Measurements from ENCODE around the gene NCR3LG1.

The NCR3LG1 gene

DNA sequence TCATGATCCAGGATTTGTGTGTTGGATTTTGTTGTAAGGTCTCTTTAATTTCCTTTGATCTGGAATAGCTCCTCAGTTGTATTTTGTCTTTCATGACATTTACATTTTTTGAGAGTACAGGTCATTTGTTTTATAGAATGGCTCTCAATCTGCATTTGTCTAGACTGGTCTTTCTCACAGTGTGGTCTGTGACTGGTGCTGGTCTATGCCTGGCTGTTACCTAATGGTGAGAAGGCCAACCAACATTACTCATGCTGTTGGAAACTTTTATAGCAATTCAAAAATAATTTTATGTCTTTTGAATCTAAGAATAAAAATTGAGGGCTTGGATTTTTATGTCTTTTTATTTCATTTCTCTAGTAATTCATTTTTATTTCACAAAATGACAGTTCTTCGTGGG, 3.9 kb upstream of the NCR3LG1 start:
- H3K4me3 ChIP-seq (ENCODE audit: low read depth in 1 of 2, low read length in 2 of 2): no peak overlapping the region
- DNase-seq (no peak), ATAC-seq (ENCODE audit: insufficient read depth, low read depth) (no peak)
- H3K9me3 ChIP-seq (ENCODE audit: insufficient read depth, low read length, severe bottlenecking): no peaks in the 10 kb centered on the region
- H3K4me1 ChIP-seq (ENCODE audit: insufficient read depth, low read length): peaks cover 19% of the 10 kb centered on the region
- H3K27me3 ChIP-seq (ENCODE audit: insufficient read depth, low read length, poor library complexity): peaks cover 10% of the 10 kb centered on the region
- no peaks in the 10 kb centered on the region for H4K20me1 ChIP-seq (ENCODE audit: insufficient read depth, low read length)
- H2AFZ ChIP-seq (ENCODE audit: low read depth, low read length): no peak overlapping the region
- no peak for TF ChIP-seq EZH2 (IDR thresholded peaks at IDR 0.05; ENCODE audit: borderline replicate concordance, low read depth, low read length, severe bottlenecking)
- TF ChIP-seq, protein P1, sequence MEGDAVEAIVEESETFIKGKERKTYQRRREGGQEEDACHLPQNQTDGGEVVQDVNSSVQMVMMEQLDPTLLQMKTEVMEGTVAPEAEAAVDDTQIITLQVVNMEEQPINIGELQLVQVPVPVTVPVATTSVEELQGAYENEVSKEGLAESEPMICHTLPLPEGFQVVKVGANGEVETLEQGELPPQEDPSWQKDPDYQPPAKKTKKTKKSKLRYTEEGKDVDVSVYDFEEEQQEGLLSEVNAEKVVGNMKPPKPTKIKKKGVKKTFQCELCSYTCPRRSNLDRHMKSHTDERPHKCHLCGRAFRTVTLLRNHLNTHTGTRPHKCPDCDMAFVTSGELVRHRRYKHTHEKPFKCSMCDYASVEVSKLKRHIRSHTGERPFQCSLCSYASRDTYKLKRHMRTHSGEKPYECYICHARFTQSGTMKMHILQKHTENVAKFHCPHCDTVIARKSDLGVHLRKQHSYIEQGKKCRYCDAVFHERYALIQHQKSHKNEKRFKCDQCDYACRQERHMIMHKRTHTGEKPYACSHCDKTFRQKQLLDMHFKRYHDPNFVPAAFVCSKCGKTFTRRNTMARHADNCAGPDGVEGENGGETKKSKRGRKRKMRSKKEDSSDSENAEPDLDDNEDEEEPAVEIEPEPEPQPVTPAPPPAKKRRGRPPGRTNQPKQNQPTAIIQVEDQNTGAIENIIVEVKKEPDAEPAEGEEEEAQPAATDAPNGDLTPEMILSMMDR (IDR thresholded peaks at IDR 0.05; ENCODE audit: borderline replicate concordance, extremely low read depth, low read length, poor library complexity, severe bottlenecking): no peak
- H3K4me2 ChIP-seq (ENCODE audit: insufficient read depth, low read length): no peak overlapping the region
- no peak overlapping the region for H3K27ac ChIP-seq (ENCODE audit: low read length)
- H3K79me2 ChIP-seq (ENCODE audit: insufficient read depth, low read length): 0 out of 2 replicates have a peak, but pooled peaks cover 3% of the 10 kb centered on the region
- no peak overlapping the region for H3K9ac ChIP-seq (ENCODE audit: low read depth, low read length)
- peaks cover 56% of the 10 kb centered on the region for H3K36me3 ChIP-seq (ENCODE audit: insufficient read depth, low read length)

DNA sequence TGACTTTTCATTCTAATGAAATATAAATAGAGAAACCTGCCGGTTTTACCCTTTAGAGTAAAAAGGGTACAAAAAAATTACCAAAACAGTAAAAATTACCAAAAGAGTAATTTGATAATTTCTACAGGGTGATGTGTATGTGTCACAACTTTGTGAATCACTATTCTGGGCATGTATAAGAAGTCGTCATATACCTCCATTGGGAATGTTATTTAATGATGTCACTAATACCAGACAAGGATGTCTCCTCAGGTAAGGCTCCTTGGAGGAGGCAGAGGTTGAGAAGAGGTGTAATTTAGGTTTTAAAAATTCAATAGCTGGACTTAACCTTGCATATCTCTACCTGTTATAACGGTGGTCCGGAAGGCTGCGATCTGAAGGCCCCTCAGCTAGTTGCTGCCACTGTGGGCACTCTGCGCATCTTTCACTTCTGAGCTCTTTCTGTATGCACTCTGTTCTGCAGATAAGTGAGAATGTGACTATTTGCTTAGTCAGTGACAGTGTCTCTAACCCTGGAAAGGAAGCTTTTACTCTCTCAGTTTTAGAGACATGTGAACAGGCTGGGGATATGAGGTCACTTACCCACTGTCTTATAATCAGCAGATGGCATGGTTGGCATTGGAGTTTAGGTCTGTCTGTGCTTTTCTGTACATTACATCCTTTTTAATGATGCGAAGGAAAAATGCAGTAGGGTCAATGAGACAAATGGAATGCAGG, 987 bp upstream of the NCR3LG1 start:
- Histone ChIP-seq H3K4me1 (ENCODE audit: insufficient read depth, low read length) (peaks cover 42% of the 10 kb centered on the region), H2AFZ (ENCODE audit: low read depth, low read length) (no peak overlapping the region), H3K36me3 (ENCODE audit: insufficient read depth, low read length) (peaks cover 32% of the 10 kb centered on the region; the same call in 1 of the 2 replicates), H3K9me3 (ENCODE audit: insufficient read depth, low read length, severe bottlenecking) (no peaks in the 10 kb centered on the region), H3K4me2 (ENCODE audit: insufficient read depth, low read length) (0 out of 2 replicates have a peak overlapping the region, but pooled peaks have one; percentile 89), H3K4me3 (ENCODE audit: low read depth in 1 of 2, low read length in 2 of 2) (no peak overlapping the region), H3K9ac (ENCODE audit: low read depth, low read length) (no peak overlapping the region), H3K27me3 (ENCODE audit: insufficient read depth, low read length, poor library complexity) (peaks cover 21% of the 10 kb centered on the region), H3K79me2 (ENCODE audit: insufficient read depth, low read length) (no peaks in the 10 kb centered on the region), H3K27ac (ENCODE audit: low read length) (no peak overlapping the region), H4K20me1 (ENCODE audit: insufficient read depth, low read length) (no peaks in the 10 kb centered on the region)
- TF ChIP-seq, protein P1 (IDR thresholded peaks at IDR 0.05; ENCODE audit: borderline replicate concordance, extremely low read depth, low read length, poor library complexity, severe bottlenecking): no peak
- TF ChIP-seq EZH2 (IDR thresholded peaks at IDR 0.05; ENCODE audit: borderline replicate concordance, low read depth, low read length, severe bottlenecking): no peak
- ATAC-seq (ENCODE audit: insufficient read depth, low read depth): no peak
- DNase-seq: no peak

DNA sequence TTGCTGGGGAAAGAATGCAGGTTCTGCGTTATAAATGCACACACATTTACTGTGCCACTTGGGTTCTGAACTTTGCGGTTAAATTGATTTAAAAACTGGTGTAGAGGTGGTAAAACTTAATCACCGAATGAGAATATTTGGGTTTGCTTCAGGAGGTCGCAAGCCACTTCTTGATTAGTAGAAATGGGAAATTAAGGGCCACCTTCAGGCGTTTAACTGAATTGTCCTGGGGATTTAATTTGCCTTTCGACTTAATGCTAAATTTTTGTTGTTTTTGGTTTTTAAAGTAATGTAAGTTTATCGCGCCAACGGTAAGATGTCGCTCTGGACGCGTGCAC, 459 bp upstream of the NCR3LG1 start:
- Histone ChIP-seq H3K9me3 (ENCODE audit: insufficient read depth, low read length, severe bottlenecking) (no peaks in the 10 kb centered on the region), H3K4me1 (ENCODE audit: insufficient read depth, low read length) (peaks cover 42% of the 10 kb centered on the region), H3K4me2 (ENCODE audit: insufficient read depth, low read length) (peak overlapping the region; percentile 89), H3K36me3 (ENCODE audit: insufficient read depth, low read length) (peaks cover 29% of the 10 kb centered on the region; the same call in 1 of the 2 replicates), H3K27me3 (ENCODE audit: insufficient read depth, low read length, poor library complexity) (peaks cover 21% of the 10 kb centered on the region), H3K27ac (ENCODE audit: low read length) (no peak overlapping the region), H3K79me2 (ENCODE audit: insufficient read depth, low read length) (no peaks in the 10 kb centered on the region), H4K20me1 (ENCODE audit: insufficient read depth, low read length) (no peaks in the 10 kb centered on the region), H3K4me3 (ENCODE audit: low read depth in 1 of 2, low read length in 2 of 2) (peak overlapping the region in 1 of 2 experiments; percentile 62; a peak in 2 of 4 replicates), H3K9ac (ENCODE audit: low read depth, low read length) (peak overlapping the region; percentile 54; the same call in 1 of the 2 replicates), H2AFZ (ENCODE audit: low read depth, low read length) (no peak overlapping the region)
- DNase-seq (no peak), ATAC-seq (ENCODE audit: insufficient read depth, low read depth) (no peak)
- no peak for TF ChIP-seq EZH2 (IDR thresholded peaks at IDR 0.05; ENCODE audit: borderline replicate concordance, low read depth, low read length, severe bottlenecking)
- TF ChIP-seq, protein P1 (IDR thresholded peaks at IDR 0.05; ENCODE audit: borderline replicate concordance, extremely low read depth, low read length, poor library complexity, severe bottlenecking): peak; percentile 22

Data from DND-41 (cell line).